HEK293 (cell line): ENCODE data around the gene MARK3.

Source experiments
- HOXA7 ChIP-seq: sonication (generic); formaldehyde crosslinking; IDR thresholded peaks from 2 replicates; pipeline ENCODE4 v1.8.1; 2022; ENCODE audit warnings: missing genetic modification reagents, borderline replicate concordance
- KLF1 ChIP-seq: fragments of 450-650 bp; formaldehyde crosslinking; IDR thresholded peaks from 2 replicates; pipeline ENCODE4 v1.5.1; 2016; ENCODE audit warnings: missing biosample characterization, missing genetic modification characterization
- KLF10 ChIP-seq: fragments of 450-650 bp; IDR thresholded peaks from 2 replicates; pipeline ENCODE4 v1.5.1; 2018; ENCODE audit warnings: missing biosample characterization, mild to moderate bottlenecking, missing genetic modification characterization
- RBAK ChIP-seq: fragments of 450-650 bp; formaldehyde crosslinking; IDR thresholded peaks from 2 replicates; pipeline ENCODE4 v1.5.1; 2016; ENCODE audit warnings: missing biosample characterization, missing genetic modification characterization
- SALL2 ChIP-seq: fragments of 450-650 bp; formaldehyde crosslinking; IDR thresholded peaks from 2 replicates; pipeline ENCODE4 v1.5.0; 2017; ENCODE audit warnings: missing biosample characterization, mild to moderate bottlenecking, missing genetic modification characterization, borderline replicate concordance
- ZFHX2 ChIP-seq: fragments of 450-650 bp; formaldehyde crosslinking; conservative IDR thresholded peaks from 2 replicates; pipeline ENCODE4 v1.5.1; 2016; ENCODE audit warnings: missing biosample characterization, missing genetic modification characterization
- ZNF10 ChIP-seq: fragments of 450-650 bp; formaldehyde crosslinking; IDR thresholded peaks from 2 replicates; pipeline ENCODE4 v1.5.1; 2017; ENCODE audit warnings: missing biosample characterization, missing genetic modification characterization
- ZNF174 ChIP-seq: fragments of 450-650 bp; formaldehyde crosslinking; IDR thresholded peaks from 2 replicates; pipeline ENCODE4 v1.5.0; 2017; ENCODE audit warnings: missing biosample characterization, mild to moderate bottlenecking, missing genetic modification characterization
- ZNF184 ChIP-seq: fragments of 450-650 bp; IDR thresholded peaks from 2 replicates; pipeline ENCODE4 v1.5.1; 2018; ENCODE audit warnings: missing biosample characterization, mild to moderate bottlenecking, missing genetic modification characterization
- ZNF221 ChIP-seq: fragments of 450-650 bp; formaldehyde crosslinking; IDR thresholded peaks from 2 replicates; pipeline ENCODE4 v1.5.1; 2017; ENCODE audit warnings: missing biosample characterization, missing genetic modification characterization, borderline replicate concordance
- ZNF248 ChIP-seq: fragments of 450-650 bp; formaldehyde crosslinking; IDR thresholded peaks from 2 replicates; pipeline ENCODE4 v1.5.1; 2017; ENCODE audit warnings: missing biosample characterization, missing genetic modification characterization
- ZNF280D ChIP-seq: fragments of 450-650 bp; formaldehyde crosslinking; IDR thresholded peaks from 2 replicates; pipeline ENCODE4 v1.5.1; 2016; ENCODE audit warnings: missing biosample characterization, missing genetic modification characterization
- ZNF302 ChIP-seq: fragments of 450-650 bp; formaldehyde crosslinking; IDR thresholded peaks from 2 replicates; pipeline ENCODE4 v1.5.1; 2016; ENCODE audit warnings: missing biosample characterization, missing genetic modification characterization, low read depth
- ZNF362 ChIP-seq: fragments of 450-650 bp; formaldehyde crosslinking; IDR thresholded peaks from 2 replicates; pipeline ENCODE4 v1.5.1; 2016; ENCODE audit warnings: missing biosample characterization, missing genetic modification characterization
- ZNF37A ChIP-seq: fragments of 450-650 bp; IDR thresholded peaks from 2 replicates; pipeline ENCODE4 v1.5.1; 2018; ENCODE audit warnings: missing biosample characterization, missing genetic modification characterization
- ZNF518A ChIP-seq: fragments of 450-650 bp; formaldehyde crosslinking; conservative IDR thresholded peaks from 2 replicates; pipeline ENCODE4 v1.5.1; 2016; ENCODE audit warnings: low read depth, missing biosample characterization, missing genetic modification characterization
- ZNF530 ChIP-seq: fragments of 450-650 bp; formaldehyde crosslinking; IDR thresholded peaks from 2 replicates; pipeline ENCODE4 v1.5.1; 2016; ENCODE audit warnings: low read depth, missing biosample characterization, missing genetic modification characterization
- ZNF549 ChIP-seq: fragments of 450-650 bp; IDR thresholded peaks from 2 replicates; pipeline ENCODE4 v1.5.1; 2018; ENCODE audit warnings: missing biosample characterization, missing genetic modification characterization, mild to moderate bottlenecking, inconsistent platforms, moderate library complexity
- ZNF621 ChIP-seq: fragments of 450-650 bp; formaldehyde crosslinking; IDR thresholded peaks from 2 replicates; pipeline ENCODE4 v1.5.1; 2017; ENCODE audit warnings: missing biosample characterization, missing genetic modification characterization
- ZNF654 ChIP-seq: fragments of 450-650 bp; formaldehyde crosslinking; IDR thresholded peaks from 2 replicates; pipeline ENCODE4 v1.5.1; 2016; ENCODE audit warnings: low read depth, missing biosample characterization, missing genetic modification characterization
- ZNF658 ChIP-seq: fragments of 450-650 bp; formaldehyde crosslinking; IDR thresholded peaks from 2 replicates; pipeline ENCODE4; 2016; ENCODE audit warnings: missing biosample characterization, missing genetic modification characterization
- TF ChIP-seq, protein P1 (sequence below): fragments of 450-650 bp; formaldehyde crosslinking; IDR thresholded peaks from 2 replicates; pipeline ENCODE4 v1.5.1; 2016; ENCODE audit warnings: missing biosample characterization, missing genetic modification characterization, borderline replicate concordance
- TF ChIP-seq, protein P2 (sequence below): fragments of 450-650 bp; formaldehyde crosslinking; IDR thresholded peaks from 2 replicates; pipeline ENCODE4 v1.5.1; 2017; ENCODE audit warnings: missing biosample characterization, missing genetic modification characterization

The MARK3 gene

GRCh38 chr14:103393676-103394626 lies 8.7 kb downstream of the MARK3 start (continued):
- TF ChIP-seq ZNF518A (tag by site-specific recombination) (no peak), ZNF174 (tag by site-specific recombination) (no peak), RBAK (tag by site-specific recombination) (no peak), ZNF362 (peak; percentile 37; the same call in 1 of the 2 replicates), ZNF654 (0 out of 2 replicates have a peak, but pooled peaks have one; percentile 20), HOXA7 (CRISPR knock-in tag) (no peak), ZNF37A (no peak), SALL2 (tag by site-specific recombination) (no peak), ZNF221 (no peak), ZNF280D (no peak), ZNF530 (no peak), ZFHX2 (no peak), ZNF302 (tag by site-specific recombination) (no peak), ZNF621 (tag by site-specific recombination) (no peak), KLF1 (tag by site-specific recombination) (no peak), ZNF184 (tag by site-specific recombination) (0 out of 2 replicates have a peak, but pooled peaks have one; percentile 37), ZNF248 (tag by site-specific recombination) (no peak), ZNF549 (tag by site-specific recombination) (no peak), ZNF10 (0 out of 2 replicates have a peak, but pooled peaks have one; percentile 19), KLF10 (no peak), ZNF658 (tag by site-specific recombination) (no peak)
- TF ChIP-seq, protein P1, sequence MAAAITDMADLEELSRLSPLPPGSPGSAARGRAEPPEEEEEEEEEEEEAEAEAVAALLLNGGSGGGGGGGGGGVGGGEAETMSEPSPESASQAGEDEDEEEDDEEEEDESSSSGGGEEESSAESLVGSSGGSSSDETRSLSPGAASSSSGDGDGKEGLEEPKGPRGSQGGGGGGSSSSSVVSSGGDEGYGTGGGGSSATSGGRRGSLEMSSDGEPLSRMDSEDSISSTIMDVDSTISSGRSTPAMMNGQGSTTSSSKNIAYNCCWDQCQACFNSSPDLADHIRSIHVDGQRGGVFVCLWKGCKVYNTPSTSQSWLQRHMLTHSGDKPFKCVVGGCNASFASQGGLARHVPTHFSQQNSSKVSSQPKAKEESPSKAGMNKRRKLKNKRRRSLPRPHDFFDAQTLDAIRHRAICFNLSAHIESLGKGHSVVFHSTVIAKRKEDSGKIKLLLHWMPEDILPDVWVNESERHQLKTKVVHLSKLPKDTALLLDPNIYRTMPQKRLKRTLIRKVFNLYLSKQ (tag by site-specific recombination): no peak
- TF ChIP-seq, protein P2, sequence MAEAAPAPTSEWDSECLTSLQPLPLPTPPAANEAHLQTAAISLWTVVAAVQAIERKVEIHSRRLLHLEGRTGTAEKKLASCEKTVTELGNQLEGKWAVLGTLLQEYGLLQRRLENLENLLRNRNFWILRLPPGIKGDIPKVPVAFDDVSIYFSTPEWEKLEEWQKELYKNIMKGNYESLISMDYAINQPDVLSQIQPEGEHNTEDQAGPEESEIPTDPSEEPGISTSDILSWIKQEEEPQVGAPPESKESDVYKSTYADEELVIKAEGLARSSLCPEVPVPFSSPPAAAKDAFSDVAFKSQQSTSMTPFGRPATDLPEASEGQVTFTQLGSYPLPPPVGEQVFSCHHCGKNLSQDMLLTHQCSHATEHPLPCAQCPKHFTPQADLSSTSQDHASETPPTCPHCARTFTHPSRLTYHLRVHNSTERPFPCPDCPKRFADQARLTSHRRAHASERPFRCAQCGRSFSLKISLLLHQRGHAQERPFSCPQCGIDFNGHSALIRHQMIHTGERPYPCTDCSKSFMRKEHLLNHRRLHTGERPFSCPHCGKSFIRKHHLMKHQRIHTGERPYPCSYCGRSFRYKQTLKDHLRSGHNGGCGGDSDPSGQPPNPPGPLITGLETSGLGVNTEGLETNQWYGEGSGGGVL (tag by site-specific recombination): no peak
